HG03558 (cell line): Measurements from ENCODE around the gene L3MBTL2.

Experiments
- ATAC-seq: cut with Tn5 transposase; IDR thresholded peaks from one replicate; pipeline ENCODE4 v1.9.1; 2021; ENCODE audit warnings: moderate number of reproducible peaks; ENCODE audit not compliant: unreplicated experiment; ENCODE audit errors: extremely low read depth

Gene L3MBTL2

GRCh38 chr22:41204066-41204465 is 1.0 kb upstream of the L3MBTL2 start:
- no peak for ATAC-seq

GRCh38 chr22:41206719-41207118 is 1.6 kb downstream of the L3MBTL2 start:
- no peak for ATAC-seq

GRCh38 chr22:41215409-41215808 is 10.3 kb downstream of the L3MBTL2 start:
- no peak for ATAC-seq

- ATAC-seq = no peak
These were observed 10.8 kb downstream of the L3MBTL2 start for GRCh38 chr22:41215926-41216325.

- no peak for ATAC-seq
These were observed 11.9 kb downstream of the L3MBTL2 start for GRCh38 chr22:41216984-41217383.

- no peak for ATAC-seq
These were observed 12.5 kb downstream of the L3MBTL2 start for GRCh38 chr22:41217553-41218157.

GRCh38 chr22:41222846-41223507 is 17.9 kb downstream of the L3MBTL2 start:
- ATAC-seq = no peak

GRCh38 chr22:41223535-41223934 is 18.4 kb downstream of the L3MBTL2 start:
- ATAC-seq = no peak

- ATAC-seq = no peak
These were observed 21.9 kb downstream of the L3MBTL2 start for GRCh38 chr22:41226723-41227655.

- no peak for ATAC-seq
These were observed 24.1 kb downstream of the L3MBTL2 start for GRCh38 chr22:41229215-41229614.

- ATAC-seq = no peak
These were observed 24.8 kb downstream of the L3MBTL2 start for GRCh38 chr22:41229730-41230400.

- ATAC-seq = no peak
These were observed 25.3 kb downstream of the L3MBTL2 start for GRCh38 chr22:41230401-41230785.

GRCh38 chr22:41231369-41231768 is 26.3 kb downstream of the L3MBTL2 start:
- no peak for ATAC-seq

- ATAC-seq = no peak
These were observed 29.9 kb downstream of the L3MBTL2 start for GRCh38 chr22:41234815-41235695.

GRCh38 chr22:41237036-41237706 is 32.1 kb downstream of the L3MBTL2 start:
- no peak for ATAC-seq

- no peak for ATAC-seq
These were observed 32.8 kb downstream of the L3MBTL2 start for GRCh38 chr22:41237707-41238569.

- ATAC-seq = no peak
These were observed 33.7 kb downstream of the L3MBTL2 start for GRCh38 chr22:41238570-41239442.
